Liver (tissue), 9 donors: ENCODE measurements around the gene PRR23E. TPM values are rescaled to one million over a fixed set of nuclear protein-coding genes. Genes with fewer than 3 reads are reported as not detected.

Experiments
- DNase-seq: peaks from one replicate; pipeline ENCODE4 v3.0.0-alpha.2; 2017; ENCODE audit warnings: low spot score
- H3K27ac ChIP-seq, 2 donors: one replicate each; pipeline ENCODE4 v1.7.0; 2013; ENCODE audit warnings: inconsistent platforms in 2 of 2, low read length in 2 of 2, control low read depth in 1 of 2, low read depth in 1 of 2, mild to moderate bottlenecking in 1 of 2
- H3K27me3 ChIP-seq, 4 donors: one replicate each; pipeline versions ENCODE4 v1.6.1 to v1.7.0; 2013; ENCODE audit warnings: low read length in 3 of 4, inconsistent platforms in 1 of 4, mild to moderate bottlenecking in 1 of 4, moderate library complexity in 1 of 4; ENCODE audit not compliant: control insufficient read depth in 4 of 4, insufficient read depth in 4 of 4
- H3K36me3 ChIP-seq, 4 donors: one replicate each; pipeline versions ENCODE4 v1.6.1 to v1.7.0; 2013; ENCODE audit warnings: low read length in 3 of 4, mild to moderate bottlenecking in 3 of 4, low read depth in 1 of 4, moderate library complexity in 1 of 4; ENCODE audit not compliant: control insufficient read depth in 4 of 4, insufficient read depth in 3 of 4
- H3K4me1 ChIP-seq, 4 donors: one replicate each; pipeline versions ENCODE4 v1.6.1 to v1.7.0; 2013; ENCODE audit warnings: low read length in 3 of 4, mild to moderate bottlenecking in 3 of 4, moderate library complexity in 1 of 4; ENCODE audit not compliant: control insufficient read depth in 4 of 4, insufficient read depth in 4 of 4
- H3K4me3 ChIP-seq, 3 donors: one replicate each; pipeline versions ENCODE4 v1.6.1 to v1.7.0; 2013; ENCODE audit warnings: low read length in 3 of 3, control low read depth in 1 of 3, low read depth in 1 of 3, mild to moderate bottlenecking in 1 of 3
- H3K9ac ChIP-seq, 2 donors: one replicate each; pipeline ENCODE4 v1.7.0; 2013; ENCODE audit warnings: low read length in 2 of 2, mild to moderate bottlenecking in 2 of 2, moderate library complexity in 2 of 2, control low read depth in 1 of 2, low read depth in 1 of 2
- H3K9me3 ChIP-seq, 4 donors: one replicate each; pipeline versions ENCODE4 v1.6.1 to v1.7.0; 2013; ENCODE audit warnings: low read length in 3 of 4; ENCODE audit not compliant: control insufficient read depth in 4 of 4
- ATF3 ChIP-seq: IDR thresholded peaks from 2 replicates; pipeline ENCODE4 v1.6.1; 2016; ENCODE audit warnings: antibody characterized with exemption
- CTCF ChIP-seq: fragments of 150-350 bp; IDR thresholded peaks from 2 replicates; pipeline ENCODE4 v1.5.1; 2017; ENCODE audit warnings: improper control_type of control experiment, low read depth, low read length; ENCODE audit not compliant: missing input control
- FOXA2 ChIP-seq: IDR thresholded peaks from 2 replicates; pipeline ENCODE4 v1.6.1; 2016; ENCODE audit warnings: antibody characterized with exemption
- GABPA ChIP-seq, 2 donors: IDR thresholded peaks in 1 of 2; conservative IDR thresholded peaks in 1 of 2; 2 replicates each; pipeline ENCODE4 v1.6.1; 2016; ENCODE audit warnings: antibody characterized with exemption in 2 of 2, mild to moderate bottlenecking in 1 of 2, moderate library complexity in 1 of 2
- HNF4A ChIP-seq, 2 donors: conservative IDR thresholded peaks; 2 replicates each; pipeline ENCODE4 v1.6.1; 2016; ENCODE audit warnings: antibody characterized with exemption in 2 of 2, mild to moderate bottlenecking in 2 of 2
- HNF4G ChIP-seq: IDR thresholded peaks from 2 replicates; pipeline ENCODE4 v1.6.1; 2016; ENCODE audit warnings: antibody characterized with exemption
- NR2F2 ChIP-seq: IDR thresholded peaks from 2 replicates; pipeline ENCODE4 v1.6.1; 2016; ENCODE audit warnings: antibody characterized with exemption
- RAD21 ChIP-seq, 2 donors: IDR thresholded peaks; 2 replicates each; pipeline ENCODE4 v1.6.1; 2016; ENCODE audit warnings: antibody characterized with exemption in 2 of 2, mild to moderate bottlenecking in 2 of 2
- REST ChIP-seq: IDR thresholded peaks from 2 replicates; pipeline ENCODE4 v1.6.1; 2016; ENCODE audit warnings: antibody characterized with exemption, mild to moderate bottlenecking
- TAF1 ChIP-seq: conservative IDR thresholded peaks from 2 replicates; pipeline ENCODE4 v1.6.1; 2016; ENCODE audit warnings: antibody characterized with exemption, mild to moderate bottlenecking
- WGBS: extraction: QIAGEN DNeasy Blood & Tissue Kit; methylation state at CpG from one replicate; pipeline ENCODE4 v1.1.7; 2013; 5-methylcytosine and 5-hydroxymethylcytosine counted together
- polyA plus RNA-seq, 2 donors: library from polyadenylated mRNA; stranded (reverse) in 1 of 2; unstranded in 1 of 2; fragments of 200-250 nt in 1 of 2; fragments of >200 nt in 1 of 2; fragmentation: Nextera tagmentation in 1 of 2; extraction: Ambion mirVana in 1 of 2; gene quantifications; one replicate each; pipeline versions ENCODE4 v1.2.1 to v1.2.3, GENCODE V29; 2013 to 2015
- total RNA-seq, 2 donors: library from RNA; depleted of rRNA; stranded (reverse); fragments of >200 nt; gene quantifications; one replicate each; pipeline ENCODE4 v1.2.3, GENCODE V29; 2014
- donor health status: healthy.
- donor health status: healthy.
- donor health status: healthy.
- donor health status: healthy.
- donor health status: healthy.

PRR23E gene
- total and polyA plus RNA-seq, 4 donors = not detected

- peak; percentile 97 for TF ChIP-seq REST
- no peak for TF ChIP-seq NR2F2
- H3K9me3 ChIP-seq = no peaks in the 10 kb centered on the region
- H3K27me3 ChIP-seq = peaks cover 0 to 13% (median 0%) of the 10 kb centered on the region in 4 donors
- H3K27ac ChIP-seq = no peak overlapping the region
- no peak for DNase-seq
- 47% methylated on average over 15 of the region's 15 CpGs for WGBS
- no peaks in the 10 kb centered on the region for H3K36me3 ChIP-seq
- H3K9ac ChIP-seq = no peak overlapping the region
- H3K4me1 ChIP-seq = no peaks in the 10 kb centered on the region
- no peak overlapping the region for H3K4me3 ChIP-seq
Measured at GRCh38 chr3:127162947-127163645, 29.8 kb upstream of the PRR23E start.

GRCh38 chr3:127164615-127165014 is 28.3 kb upstream of the PRR23E start:
- no peak for TF ChIP-seq HNF4G
- TF ChIP-seq ATF3 = no peak
- no peak for TF ChIP-seq NR2F2
- TF ChIP-seq CTCF = no peak
- TF ChIP-seq RAD21 (IDR thresholded peaks at IDR 0.05) = no peak
- no peak for TF ChIP-seq TAF1
- no peak for TF ChIP-seq FOXA2
- TF ChIP-seq GABPA (IDR thresholded peaks at IDR 0.05 in 1 of 2, conservative IDR thresholded peaks at IDR 0.05 in 1 of 2) = no peak
- TF ChIP-seq REST = no peak
- no peak for TF ChIP-seq HNF4A (conservative IDR thresholded peaks at IDR 0.05)
- Histone ChIP-seq H3K9me3 (no peaks in the 10 kb centered on the region), H3K36me3 (no peaks in the 10 kb centered on the region), H3K4me1 (no peaks in the 10 kb centered on the region), H3K27ac (no peak overlapping the region), H3K4me3 (no peak overlapping the region), H3K9ac (no peak overlapping the region), H3K27me3 (peaks cover 0 to 12% (median 0%) of the 10 kb centered on the region in 4 donors)
- DNase-seq = no peak
- 66% methylated on average over 5 of the region's 5 CpGs for WGBS
